Fibroblast of skin of right biceps (primary cell): ENCODE results near the gene DNPEP.
"Not testable (repeated sequence)": the region's sequence is repeated elsewhere in the genome, so short reads cannot be mapped to it uniquely, and the experiment has no call there.

Experiments
- DNase-seq: peaks from one replicate; pipeline ENCODE4 v3.0.0-alpha.2; 2013

Gene DNPEP

GRCh38 chr2:219398721-219399363 is 11.1 kb upstream of the DNPEP start:
- no peak for DNase-seq

DNA sequence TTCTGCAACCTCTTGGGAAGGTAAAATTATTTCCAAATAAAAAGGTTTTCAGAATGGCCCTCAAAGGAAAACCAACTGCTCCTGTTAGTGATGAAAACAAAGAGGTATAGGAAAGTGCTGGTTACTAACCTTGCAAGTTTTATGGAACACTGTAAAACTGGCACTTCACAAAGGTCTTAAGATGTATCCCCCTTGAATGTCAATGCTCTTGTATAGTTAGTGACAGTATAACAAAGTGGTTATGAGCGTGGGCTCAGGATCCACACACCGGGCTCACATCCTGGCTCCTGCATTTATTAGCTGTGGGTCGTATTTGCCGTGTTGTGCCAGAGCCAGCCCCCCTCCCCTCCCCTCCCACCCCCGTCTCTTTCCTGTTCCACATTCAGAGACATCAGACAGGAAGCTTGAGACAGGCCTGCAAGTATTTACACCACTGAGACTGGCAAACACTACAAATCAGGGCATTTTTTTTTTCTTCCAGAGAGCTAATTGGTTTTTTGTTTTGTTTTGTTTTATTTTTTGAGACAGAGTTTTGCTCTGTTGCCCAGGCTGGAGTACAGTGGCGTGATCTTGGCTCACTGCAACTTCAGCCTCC is 9.2 kb upstream of the DNPEP start:
- no peak for DNase-seq

GRCh38 chr2:219395609-219396008 is 7.9 kb upstream of the DNPEP start:
- no peak for DNase-seq

GRCh38 chr2:219395056-219395455 is 7.3 kb upstream of the DNPEP start:
- not testable (repeated sequence) for DNase-seq

DNA sequence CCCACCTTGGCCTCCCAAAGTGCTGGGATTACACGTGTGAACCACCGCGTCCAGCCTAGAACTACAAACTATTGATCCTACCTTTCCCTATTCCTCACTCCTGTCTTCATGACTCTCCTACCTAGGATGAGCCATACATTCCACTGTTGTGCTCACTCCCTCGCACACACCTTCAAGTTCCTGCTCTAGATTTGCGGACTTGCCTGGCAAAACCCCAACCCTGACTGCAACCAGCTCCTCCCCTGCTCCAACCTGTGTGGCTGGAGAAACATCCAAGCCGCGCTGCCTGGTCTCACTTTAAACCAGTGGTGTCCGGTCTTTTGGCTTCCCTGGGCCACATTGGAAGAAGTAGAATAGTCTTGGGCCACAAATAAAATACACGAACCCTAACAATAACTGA is 5.0 kb upstream of the DNPEP start:
- DNase-seq = no peak

DNA sequence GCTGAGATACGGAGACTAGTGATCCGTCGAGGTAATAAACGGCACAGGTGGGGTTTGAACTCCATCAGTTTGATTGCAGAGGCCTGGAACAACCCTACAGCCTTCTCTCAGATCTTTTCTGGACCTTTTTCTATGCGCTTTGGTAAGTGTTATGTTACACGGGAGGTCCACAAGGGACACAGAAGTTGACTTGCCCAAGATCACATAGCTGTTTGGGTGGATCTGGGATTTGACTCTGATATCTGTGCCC is 1.1 kb upstream of the DNPEP start:
- no peak for DNase-seq

GRCh38 chr2:219388121-219388906 is 602 bp upstream of the DNPEP start:
- DNase-seq = peak; percentile 96

DNA sequence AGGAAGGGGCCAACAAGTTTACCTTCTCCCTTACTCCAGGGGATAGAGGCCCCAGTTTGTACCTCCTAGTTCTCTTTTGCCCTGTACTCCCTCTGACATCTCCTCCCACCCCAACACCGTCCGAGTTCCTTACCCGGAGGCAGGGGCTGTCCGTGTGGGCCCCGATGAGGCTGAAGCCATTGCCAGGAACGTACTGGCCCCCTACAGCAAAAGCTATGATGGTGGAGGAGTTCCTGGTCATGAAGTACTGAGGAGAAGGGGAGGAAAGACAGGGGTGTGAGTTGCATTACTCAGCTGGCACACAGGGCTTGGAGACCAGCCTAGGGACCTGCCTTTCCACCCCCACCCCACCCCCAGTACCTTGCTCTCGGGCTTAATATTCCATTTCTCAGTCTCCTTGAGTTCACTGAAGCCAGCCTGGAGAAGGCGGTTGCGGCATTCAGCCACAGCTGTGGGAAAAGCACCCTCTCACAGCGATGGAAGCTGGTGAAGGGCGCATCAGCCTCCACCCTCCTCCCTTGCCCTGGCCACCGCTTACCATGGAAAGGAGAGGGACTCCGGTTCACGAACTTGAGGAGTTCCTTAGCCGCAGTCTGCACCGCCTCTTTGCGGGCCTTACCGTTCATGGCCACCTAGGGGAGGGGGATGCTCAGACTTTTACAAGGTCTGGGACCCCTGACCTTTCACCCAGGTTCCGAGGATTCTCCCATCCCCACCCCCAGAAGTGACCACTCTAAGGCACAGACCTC is 1.0 kb downstream of the DNPEP start:
- no peak for DNase-seq

- DNase-seq = no peak
Measured at GRCh38 chr2:219385958-219386520, 1.7 kb downstream of the DNPEP start.

- DNase-seq = no peak
Measured at GRCh38 chr2:219384859-219385258, 2.9 kb downstream of the DNPEP start.

- no peak for DNase-seq
Measured at GRCh38 chr2:219384083-219384713, 3.5 kb downstream of the DNPEP start.

DNA sequence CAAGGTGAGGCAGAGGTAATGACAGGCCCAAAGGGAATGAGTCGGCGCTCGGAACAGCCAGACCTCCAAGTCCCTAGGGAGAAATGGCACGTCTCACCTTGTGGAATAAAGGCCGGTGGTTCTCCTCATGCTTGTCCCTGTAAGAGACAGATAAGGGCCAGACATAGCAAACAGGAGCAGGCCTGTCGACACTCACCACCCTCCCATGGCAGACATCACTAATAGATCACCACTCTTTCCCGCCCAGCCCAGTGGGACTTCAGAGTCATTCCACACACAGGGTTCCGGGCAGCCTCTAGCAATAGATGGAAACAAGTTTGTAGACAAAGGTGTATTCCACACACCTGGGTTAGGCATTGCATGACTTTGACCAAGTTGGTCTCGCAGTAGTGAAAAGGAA is 6.3 kb downstream of the DNPEP start:
- no peak for DNase-seq

DNA sequence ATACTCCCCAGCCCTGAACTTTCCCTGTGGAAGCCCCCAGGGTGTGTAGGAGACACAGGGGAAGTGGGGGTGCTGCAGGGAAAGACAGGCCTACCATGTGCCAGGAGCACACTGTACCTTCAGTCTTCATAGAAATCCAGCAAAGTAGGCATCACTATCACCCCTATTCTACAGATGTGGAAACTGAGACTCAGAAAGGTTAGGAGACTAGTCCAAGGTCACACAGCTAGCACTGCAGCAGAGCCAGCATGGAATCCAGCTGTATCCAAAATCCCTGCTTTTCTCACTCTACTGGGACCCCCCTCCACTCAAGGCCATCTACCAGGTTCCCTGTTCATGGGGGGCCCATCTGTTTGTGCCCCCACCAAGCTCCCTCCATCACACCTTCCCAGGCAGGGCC is 6.8 kb downstream of the DNPEP start:
- no peak for DNase-seq

DNA sequence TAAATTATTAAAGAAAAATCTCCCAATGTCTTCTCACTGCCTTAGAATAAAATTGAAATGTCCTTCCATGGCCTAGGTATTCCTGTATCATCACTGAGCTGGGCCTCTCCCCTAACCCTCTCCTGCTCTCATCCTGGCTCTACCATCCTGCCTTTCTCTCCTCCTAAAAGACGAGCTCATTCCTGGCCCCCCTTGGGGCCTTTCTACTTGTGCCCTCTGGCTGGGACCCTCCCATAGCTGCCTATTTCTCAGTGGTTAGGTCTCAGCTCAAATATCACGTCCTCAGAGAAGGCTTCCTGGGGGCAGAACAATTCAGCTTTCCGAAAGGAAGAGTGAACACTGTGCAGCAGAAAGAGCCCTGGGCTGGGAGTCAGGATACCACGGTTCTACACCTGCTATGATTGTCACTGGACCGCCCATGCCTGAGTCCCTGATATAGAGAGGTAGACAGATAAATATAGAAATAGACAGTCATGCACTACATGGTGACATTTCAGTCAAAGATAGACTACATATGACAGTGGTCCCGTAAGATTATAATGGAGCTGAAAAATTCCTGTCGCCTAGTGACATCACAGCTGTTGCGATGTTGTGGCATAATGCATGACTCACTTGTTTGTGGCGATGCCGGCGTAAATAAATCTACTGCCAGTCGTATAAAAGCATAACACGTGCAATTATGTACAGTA is 9.4 kb downstream of the DNPEP start:
- no peak for DNase-seq

DNA sequence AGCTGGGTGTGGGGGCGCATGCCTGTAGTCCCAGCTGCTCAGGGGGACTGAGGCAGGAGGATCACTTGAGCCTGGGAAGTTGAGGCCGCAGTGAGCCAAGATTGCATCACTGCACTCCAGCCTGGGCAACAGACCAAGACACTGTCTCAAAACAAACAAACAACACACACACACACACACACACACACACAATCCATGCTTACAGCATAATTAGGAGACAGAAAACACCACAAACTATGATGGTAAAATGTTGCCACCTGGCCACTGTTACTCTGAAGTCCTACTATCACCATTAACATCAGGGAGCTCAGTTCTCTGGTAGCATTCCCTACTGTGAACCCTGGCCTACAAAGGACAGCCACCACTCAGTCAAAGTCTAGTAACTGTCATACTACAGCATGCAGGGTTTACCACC is 18.3 kb downstream of the DNPEP start:
- DNase-seq = peak; percentile 31

- DNase-seq = peak; percentile 79
Measured at GRCh38 chr2:219368690-219369191, 19.0 kb downstream of the DNPEP start.

DNA sequence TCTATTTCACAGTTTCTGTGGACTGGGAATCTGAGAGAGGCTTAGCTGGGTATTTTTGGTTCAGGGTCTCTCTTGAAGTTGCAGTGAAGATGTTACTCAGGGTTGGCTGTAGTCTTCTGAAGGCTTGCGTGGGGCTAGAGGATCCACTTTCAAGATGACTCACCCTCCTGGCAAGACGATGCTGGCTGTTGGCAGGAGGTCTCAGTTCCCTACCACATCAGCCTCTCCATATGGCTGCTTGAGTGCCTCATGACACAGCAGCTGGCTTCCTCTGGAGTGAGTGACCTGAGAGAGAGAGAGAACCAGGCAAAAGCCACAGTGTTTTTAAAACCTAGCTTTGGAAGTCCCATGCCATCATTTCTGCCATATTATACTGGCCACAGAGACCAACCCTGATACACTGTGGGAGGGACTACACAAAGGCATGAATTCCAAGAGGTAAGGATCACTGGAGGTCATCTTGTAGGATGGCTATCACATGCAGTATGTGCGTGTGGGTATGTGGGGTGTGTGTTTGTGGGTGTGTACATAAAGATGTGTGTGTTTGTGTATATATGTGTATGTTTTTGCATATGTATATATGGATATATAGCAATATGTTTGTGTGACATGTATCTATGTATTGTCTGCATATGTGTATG is 25.1 kb downstream of the DNPEP start:
- DNase-seq = peak; percentile 95

GRCh38 chr2:219362072-219362471 is 25.6 kb downstream of the DNPEP start:
- DNase-seq = no peak

DNA sequence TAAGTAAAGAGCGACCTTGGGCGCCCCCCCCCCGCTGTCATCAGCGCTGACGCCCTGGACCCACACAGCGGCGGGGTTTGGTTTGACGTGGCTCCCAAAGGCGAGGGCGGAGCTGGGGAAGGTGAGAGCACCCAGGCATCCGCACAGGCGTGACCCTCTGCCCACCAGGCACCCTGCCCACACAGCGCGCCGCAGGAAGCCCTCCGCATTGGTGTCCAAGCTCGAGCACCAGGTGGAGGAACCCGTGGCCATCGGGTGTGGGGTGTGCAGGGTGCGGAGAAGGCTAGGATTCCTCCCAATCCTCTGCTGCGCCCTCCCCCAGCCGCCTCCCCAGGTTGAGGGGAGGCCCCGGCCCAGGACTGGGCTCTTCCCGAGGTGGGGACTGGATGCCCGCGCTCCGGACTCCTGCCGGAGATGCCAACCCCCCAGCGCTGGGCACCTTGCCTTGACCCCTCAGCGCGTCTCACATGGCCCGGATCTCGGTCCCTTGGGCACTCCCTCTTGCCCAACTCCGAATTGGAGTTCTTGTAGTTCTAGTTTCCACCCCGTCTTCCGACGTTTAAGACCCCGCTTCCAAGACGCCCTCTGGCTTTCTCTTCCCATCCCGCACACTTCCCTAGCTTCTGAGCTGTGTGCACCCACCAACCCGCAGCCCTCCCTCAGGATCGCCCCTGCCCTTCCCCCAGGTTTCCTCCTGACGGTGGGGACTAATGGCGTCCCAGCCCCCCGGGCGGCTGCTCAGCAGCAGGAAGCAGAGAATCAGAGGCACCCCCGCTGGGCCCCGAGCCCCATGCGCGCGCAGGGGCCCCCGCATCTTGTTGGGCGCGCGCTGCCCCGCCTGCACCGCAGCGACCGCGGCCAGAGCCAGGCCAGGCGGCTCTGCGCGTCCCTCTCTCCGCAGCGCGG is 29.3 kb downstream of the DNPEP start:
- no peak for DNase-seq

DNA sequence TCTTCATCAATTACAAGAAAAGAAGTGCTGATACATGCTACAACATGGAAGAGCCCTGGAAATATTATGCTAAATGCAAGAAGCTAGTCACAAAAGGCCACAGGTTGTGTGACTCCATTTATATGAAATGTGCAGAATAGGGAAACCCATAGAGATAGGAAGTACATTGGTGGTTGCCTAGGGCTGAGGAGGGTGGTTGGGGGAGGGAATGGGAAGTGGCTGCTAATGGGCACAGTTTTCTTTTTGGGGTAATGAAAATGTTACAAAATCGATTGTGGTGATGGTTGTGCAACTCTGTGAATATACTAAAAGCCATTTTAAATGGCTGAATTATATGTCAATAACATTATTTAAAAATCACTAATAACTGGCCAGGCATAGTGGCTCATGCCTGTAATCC is 30.9 kb downstream of the DNPEP start:
- DNase-seq = no peak

DNA sequence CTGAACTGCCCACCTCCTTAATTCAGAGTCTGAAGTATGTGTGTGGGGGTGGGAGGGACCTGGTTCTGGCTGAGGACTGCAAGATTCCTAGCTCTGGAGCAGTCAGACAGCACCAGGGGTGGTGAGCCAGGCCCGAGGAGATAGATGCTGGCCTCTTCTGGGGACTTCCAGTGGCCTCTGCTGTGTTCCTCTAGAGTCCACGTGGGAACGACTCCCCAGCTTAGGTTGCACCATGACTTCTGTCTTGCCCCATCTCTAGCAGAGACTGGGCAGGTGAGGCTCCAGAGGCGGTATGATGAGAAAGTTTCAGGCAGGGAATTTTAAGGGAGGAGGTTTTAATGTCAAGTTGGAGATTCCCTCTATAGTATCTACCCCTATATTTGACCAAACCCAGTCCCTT is 33.1 kb downstream of the DNPEP start:
- no peak for DNase-seq
